H1 (cell line): ENCODE data around the gene TMEM63A.

Experiments used
- CTCF ChIP-seq, 3 experiments: IDR thresholded peaks; 1 replicate in 2 of 3; 2 replicates in 1 of 3; pipeline versions ENCODE4 v1.5.1 to v1.6.1; 2011; ENCODE audit warnings: low read length in 3 of 3, mild to moderate bottlenecking in 3 of 3, inconsistent platforms in 2 of 3, low read depth in 1 of 3, moderate library complexity in 1 of 3; ENCODE audit not compliant: insufficient read depth in 1 of 3; ENCODE audit errors: control extremely low read depth in 1 of 3
- POLR2A ChIP-seq, 2 experiments: IDR thresholded peaks; 1 replicate in 1 of 2; 2 replicates in 1 of 2; pipeline ENCODE4 v1.6.1; 2011; ENCODE audit warnings: low read depth in 2 of 2, low read length in 2 of 2, mild to moderate bottlenecking in 2 of 2; ENCODE audit errors: control extremely low read depth in 1 of 2
- SP1 ChIP-seq: IDR thresholded peaks from 2 replicates; pipeline ENCODE4 v1.6.1; 2011; ENCODE audit warnings: low read depth, low read length
- SUZ12 ChIP-seq: fragments of 200-600 bp; sonication (generic); IDR thresholded peaks from 2 replicates; pipeline ENCODE4 v1.6.1; 2012; ENCODE audit warnings: mild to moderate bottlenecking, inconsistent platforms, low read length, moderate library complexity, mixed read lengths
- TEAD4 ChIP-seq: IDR thresholded peaks from 2 replicates; pipeline ENCODE4 v1.6.1; 2012; ENCODE audit warnings: low read depth, low read length, inconsistent platforms, mixed read lengths

DNA sequence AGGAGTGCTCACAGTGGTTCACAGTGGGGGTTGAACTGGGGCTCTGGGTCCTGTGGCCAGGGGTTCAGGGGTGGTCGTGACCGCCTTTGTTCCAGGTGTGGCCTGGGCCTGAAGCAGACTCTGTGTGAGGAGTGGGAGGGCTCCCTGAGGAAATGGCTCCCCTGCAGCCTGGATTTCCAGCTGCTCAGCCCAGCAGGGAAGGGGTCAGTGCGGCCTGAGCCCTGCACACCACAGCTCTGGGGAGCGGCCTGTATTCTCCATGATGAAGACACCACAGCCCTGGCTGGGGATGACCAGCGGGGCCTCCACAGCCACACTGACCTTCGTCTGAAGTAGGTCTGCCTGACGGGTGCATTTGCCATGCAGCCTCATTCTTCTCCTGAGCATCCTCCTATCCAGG, 25.2 kb upstream of the TMEM63A start:
- TF ChIP-seq CTCF (IDR thresholded peaks at IDR 0.05; ENCODE audit: control extremely low read depth in 1 of 3, insufficient read depth in 1 of 3, low read depth in 1 of 3, low read length in 3 of 3) (no peak), SUZ12 (no peak), SP1 (no peak), TEAD4 (no peak), POLR2A (IDR thresholded peaks at IDR 0.05; ENCODE audit: control extremely low read depth in 1 of 2, low read depth in 2 of 2, low read length in 2 of 2) (no peak)
